ENCODE data around the gene DHRS2.

The DHRS2 gene

GRCh38 chr14:23613242-23614070, 22.7 kb upstream of the DHRS2 start:
- Histone ChIP-seq H3K4me1 (ENCODE audit: control insufficient read depth in 1 of 2, insufficient read depth in 1 of 2, low read depth in 1 of 2, low read length in 1 of 2) (no peaks in the 10 kb centered on the region), H3K4me3 (ENCODE audit: low read depth in 1 of 2, low read length in 1 of 2) (no peak overlapping the region), H3K27me3 (no peaks in the 10 kb centered on the region), H3K9me3 (no peaks in the 10 kb centered on the region), H3K27ac (no peak overlapping the region), H3K36me3 (no peaks in the 10 kb centered on the region)
- TF ChIP-seq CTCF (IDR thresholded peaks at IDR 0.05) = no peak

GRCh38 chr14:23614395-23614828, 21.8 kb upstream of the DHRS2 start:
- H3K36me3 ChIP-seq = no peaks in the 10 kb centered on the region
- H3K4me3 ChIP-seq (ENCODE audit: low read depth in 1 of 2, low read length in 1 of 2) = no peak overlapping the region
- no peaks in the 10 kb centered on the region for H3K4me1 ChIP-seq (ENCODE audit: control insufficient read depth in 1 of 2, insufficient read depth in 1 of 2, low read depth in 1 of 2, low read length in 1 of 2)
- H3K27ac ChIP-seq = no peak overlapping the region
- H3K27me3 ChIP-seq = no peaks in the 10 kb centered on the region
- H3K9me3 ChIP-seq = no peaks in the 10 kb centered on the region
- no peak for TF ChIP-seq CTCF (IDR thresholded peaks at IDR 0.05)

- H3K9me3 ChIP-seq = no peaks in the 10 kb centered on the region
- no peaks in the 10 kb centered on the region for H3K36me3 ChIP-seq
- H3K4me3 ChIP-seq (ENCODE audit: low read depth in 1 of 2, low read length in 1 of 2) = no peak overlapping the region
- H3K27me3 ChIP-seq = no peaks in the 10 kb centered on the region
- no peaks in the 10 kb centered on the region for H3K4me1 ChIP-seq (ENCODE audit: control insufficient read depth in 1 of 2, insufficient read depth in 1 of 2, low read depth in 1 of 2, low read length in 1 of 2)
- no peak overlapping the region for H3K27ac ChIP-seq
- no peak for TF ChIP-seq CTCF (IDR thresholded peaks at IDR 0.05)
These were observed 20.3 kb upstream of the DHRS2 start for GRCh38 chr14:23615856-23616255.

GRCh38 chr14:23617539-23617938, 18.6 kb upstream of the DHRS2 start:
- no peaks in the 10 kb centered on the region for H3K27me3 ChIP-seq
- no peak overlapping the region for H3K27ac ChIP-seq
- H3K4me1 ChIP-seq (ENCODE audit: control insufficient read depth in 1 of 2, insufficient read depth in 1 of 2, low read depth in 1 of 2, low read length in 1 of 2) = no peaks in the 10 kb centered on the region
- no peak for TF ChIP-seq CTCF (IDR thresholded peaks at IDR 0.05)
- no peaks in the 10 kb centered on the region for H3K36me3 ChIP-seq
- H3K4me3 ChIP-seq (ENCODE audit: low read depth in 1 of 2, low read length in 1 of 2) = no peak overlapping the region
- H3K9me3 ChIP-seq = no peaks in the 10 kb centered on the region

- H3K27me3 ChIP-seq = no peaks in the 10 kb centered on the region
These were observed 17.7 kb upstream of the DHRS2 start for GRCh38 chr14:23618415-23618988.

More at GRCh38 chr14:23618415-23618988, 17.7 kb upstream of the DHRS2 start:
- Histone ChIP-seq H3K4me3 (ENCODE audit: low read depth in 1 of 2, low read length in 1 of 2) (no peak overlapping the region), H3K9me3 (no peaks in the 10 kb centered on the region), H3K27ac (no peak overlapping the region), H3K4me1 (ENCODE audit: control insufficient read depth in 1 of 2, insufficient read depth in 1 of 2, low read depth in 1 of 2, low read length in 1 of 2) (no peaks in the 10 kb centered on the region), H3K36me3 (no peaks in the 10 kb centered on the region)
- TF ChIP-seq CTCF (IDR thresholded peaks at IDR 0.05) = no peak
